Measurements from ENCODE around the gene SETD3. TPM values are rescaled to one million over a fixed set of nuclear protein-coding genes. Genes with fewer than 3 reads are reported as not detected.

The SETD3 gene
- total RNA-seq, 5 donors from 2014 or later (not counting 1 experiment from before 2014, with no cell fraction given): 47.7 to 64.6 (median 52.4) TPM

GRCh38 chr14:99412117-99413061, 68.3 kb downstream of the SETD3 start:
- no peaks in the 10 kb centered on the region for H3K4me1 ChIP-seq (ENCODE audit: control insufficient read depth in 1 of 2, extremely low read depth in 1 of 2, insufficient read depth in 2 of 2, low read length in 2 of 2)
- Mint-ChIP-seq H3K27me3 (no peaks in the 10 kb centered on the region), H3K9me3 (no peaks in the 10 kb centered on the region), H3K27ac (peak overlapping the region in 1 of 2 donors; percentile 6), H3K4me1 (peaks cover 5 to 13% (median 6%) of the 10 kb centered on the region in 3 donors), H3K4me3 (no peak overlapping the region), H3K36me3 (peaks cover 37% of the 10 kb centered on the region)
- ChIA-PET POLR2A (no interaction called here), CTCF (interaction anchor here in 1 of 2 donors (0.7 to 0.9 kb wide), 2 partner anchors 19 to 1434 kb away, joined by 3 to 4 read pairs; no protein-coding TSS in a partner anchor)
- H3K27me3 ChIP-seq (replicated peaks in 1 of 2; ENCODE audit: control insufficient read depth in 2 of 2, extremely low read depth in 1 of 2, insufficient read depth in 2 of 2, low read length in 1 of 2): peaks cover 0 to 2% of the 10 kb centered on the region in 2 experiments
- no peak overlapping the region for H3K4me3 ChIP-seq (ENCODE audit: control insufficient read depth in 1 of 2, extremely low read depth in 1 of 2, low read length in 1 of 2)
- ATAC-seq (replicated peaks in 1 of 4) (no peak), DNase-seq (no peak)
- 81% methylated on average over 3 of the region's 17 CpGs for WGBS (ENCODE audit: insufficient coverage)
- peaks cover 7 to 28% of the 10 kb centered on the region in 2 donors for H3K36me3 ChIP-seq (ENCODE audit: control insufficient read depth in 2 of 2, extremely low read depth in 1 of 2, insufficient read depth in 1 of 2, low read length in 1 of 2)
- no peak overlapping the region for H3K27ac ChIP-seq (ENCODE audit: low read length)
- no peaks in the 10 kb centered on the region for H3K9me3 ChIP-seq

- ATAC-seq (replicated peaks in 1 of 4): no peak
- H3K27me3 Mint-ChIP-seq: no peaks in the 10 kb centered on the region
- POLR2A ChIA-PET: no interaction called here
- peaks cover 50% of the 10 kb centered on the region for H3K36me3 Mint-ChIP-seq
- H3K4me1 Mint-ChIP-seq: peaks cover 0 to 8% (median 2%) of the 10 kb centered on the region in 3 donors
- no peak for DNase-seq
- Histone ChIP-seq H3K27ac (ENCODE audit: low read length) (no peak overlapping the region), H3K4me1 (ENCODE audit: control insufficient read depth in 1 of 2, extremely low read depth in 1 of 2, insufficient read depth in 2 of 2, low read length in 2 of 2) (no peaks in the 10 kb centered on the region), H3K36me3 (ENCODE audit: control insufficient read depth in 2 of 2, extremely low read depth in 1 of 2, insufficient read depth in 1 of 2, low read length in 1 of 2) (peaks cover 9 to 41% of the 10 kb centered on the region in 2 donors), H3K27me3 (replicated peaks in 1 of 2; ENCODE audit: control insufficient read depth in 2 of 2, extremely low read depth in 1 of 2, insufficient read depth in 2 of 2, low read length in 1 of 2) (no peaks in the 10 kb centered on the region), H3K9me3 (no peaks in the 10 kb centered on the region), H3K4me3 (ENCODE audit: control insufficient read depth in 1 of 2, extremely low read depth in 1 of 2, low read length in 1 of 2) (no peak overlapping the region)
- H3K27ac Mint-ChIP-seq: no peak overlapping the region
- H3K9me3 Mint-ChIP-seq: no peaks in the 10 kb centered on the region
- CTCF ChIA-PET: interaction anchor here in 1 of 2 donors (1.3 kb wide), 1 partner anchor 17 kb away, joined by 3 read pairs; no protein-coding TSS in a partner anchor
- WGBS (ENCODE audit: insufficient coverage): 91% methylated on average over 8 of the region's 10 CpGs
- no peak overlapping the region for H3K4me3 Mint-ChIP-seq
Observed at GRCh38 chr14:99410019-99410418, 70.6 kb downstream of the SETD3 start.

- Histone ChIP-seq H3K27me3 (replicated peaks in 1 of 2; ENCODE audit: control insufficient read depth in 2 of 2, extremely low read depth in 1 of 2, insufficient read depth in 2 of 2, low read length in 1 of 2) (no peaks in the 10 kb centered on the region), H3K9me3 (no peaks in the 10 kb centered on the region), H3K27ac (ENCODE audit: low read length) (no peak overlapping the region), H3K4me3 (ENCODE audit: control insufficient read depth in 1 of 2, extremely low read depth in 1 of 2, low read length in 1 of 2) (no peak overlapping the region), H3K36me3 (ENCODE audit: control insufficient read depth in 2 of 2, extremely low read depth in 1 of 2, insufficient read depth in 1 of 2, low read length in 1 of 2) (peaks cover 9 to 48% of the 10 kb centered on the region in 2 donors), H3K4me1 (ENCODE audit: control insufficient read depth in 1 of 2, extremely low read depth in 1 of 2, insufficient read depth in 2 of 2, low read length in 2 of 2) (no peaks in the 10 kb centered on the region)
- POLR2A ChIA-PET: no interaction called here
- Mint-ChIP-seq H3K27me3 (no peaks in the 10 kb centered on the region), H3K4me1 (peaks cover 0 to 8% (median 2%) of the 10 kb centered on the region in 3 donors), H3K36me3 (peaks cover 49% of the 10 kb centered on the region), H3K27ac (no peak overlapping the region), H3K9me3 (no peaks in the 10 kb centered on the region), H3K4me3 (no peak overlapping the region)
- DNase-seq (no peak), ATAC-seq (replicated peaks in 1 of 4) (no peak)
- CTCF ChIA-PET: no interaction called here
- 100% methylated on average over 2 of the region's 7 CpGs for WGBS (ENCODE audit: insufficient coverage)
Observed at GRCh38 chr14:99408971-99409289, 71.7 kb downstream of the SETD3 start.

- H3K36me3 Mint-ChIP-seq: peaks cover 48% of the 10 kb centered on the region
Observed at GRCh38 chr14:99408286-99408970, 72.2 kb downstream of the SETD3 start.

GRCh38 chr14:99407416-99407815, 73.2 kb downstream of the SETD3 start:
- H3K27ac ChIP-seq (ENCODE audit: low read length): no peak overlapping the region
- Mint-ChIP-seq H3K9me3 (no peaks in the 10 kb centered on the region), H3K4me1 (peaks cover 3 to 12% (median 8%) of the 10 kb centered on the region in 3 donors), H3K27ac (no peak overlapping the region), H3K36me3 (peaks cover 49% of the 10 kb centered on the region), H3K4me3 (no peak overlapping the region), H3K27me3 (no peaks in the 10 kb centered on the region)
- no peaks in the 10 kb centered on the region for H3K27me3 ChIP-seq (replicated peaks in 1 of 2; ENCODE audit: control insufficient read depth in 2 of 2, extremely low read depth in 1 of 2, insufficient read depth in 2 of 2, low read length in 1 of 2)
- no peak overlapping the region for H3K4me3 ChIP-seq (ENCODE audit: control insufficient read depth in 1 of 2, extremely low read depth in 1 of 2, low read length in 1 of 2)
- WGBS (ENCODE audit: insufficient coverage): 93% methylated on average over 11 of the region's 11 CpGs
- DNase-seq (no peak), ATAC-seq (replicated peaks in 1 of 4) (no peak)
- peaks cover 14 to 48% of the 10 kb centered on the region in 2 donors for H3K36me3 ChIP-seq (ENCODE audit: control insufficient read depth in 2 of 2, extremely low read depth in 1 of 2, insufficient read depth in 1 of 2, low read length in 1 of 2)
- ChIA-PET POLR2A (no interaction called here), CTCF (no interaction called here)
- no peaks in the 10 kb centered on the region for H3K9me3 ChIP-seq
- no peaks in the 10 kb centered on the region for H3K4me1 ChIP-seq (ENCODE audit: control insufficient read depth in 1 of 2, extremely low read depth in 1 of 2, insufficient read depth in 2 of 2, low read length in 2 of 2)

More at GRCh38 chr14:99408286-99408970, 72.2 kb downstream of the SETD3 start:
- Histone ChIP-seq H3K9me3 (no peaks in the 10 kb centered on the region), H3K27ac (ENCODE audit: low read length) (no peak overlapping the region), H3K27me3 (replicated peaks in 1 of 2; ENCODE audit: control insufficient read depth in 2 of 2, extremely low read depth in 1 of 2, insufficient read depth in 2 of 2, low read length in 1 of 2) (no peaks in the 10 kb centered on the region), H3K36me3 (ENCODE audit: control insufficient read depth in 2 of 2, extremely low read depth in 1 of 2, insufficient read depth in 1 of 2, low read length in 1 of 2) (peaks cover 9 to 44% of the 10 kb centered on the region in 2 donors), H3K4me3 (ENCODE audit: control insufficient read depth in 1 of 2, extremely low read depth in 1 of 2, low read length in 1 of 2) (no peak overlapping the region), H3K4me1 (ENCODE audit: control insufficient read depth in 1 of 2, extremely low read depth in 1 of 2, insufficient read depth in 2 of 2, low read length in 2 of 2) (no peaks in the 10 kb centered on the region)
- Mint-ChIP-seq H3K9me3 (no peaks in the 10 kb centered on the region), H3K27me3 (no peaks in the 10 kb centered on the region), H3K4me3 (no peak overlapping the region), H3K4me1 (peaks cover 2 to 7% (median 2%) of the 10 kb centered on the region in 3 donors), H3K27ac (no peak overlapping the region)
- ATAC-seq (replicated peaks in 1 of 4) (no peak), DNase-seq (no peak)
- 95% methylated on average over 5 of the region's 8 CpGs for WGBS (ENCODE audit: insufficient coverage)
- ChIA-PET CTCF (no interaction called here), POLR2A (no interaction called here)

GRCh38 chr14:99402950-99403349, 77.7 kb downstream of the SETD3 start:
- Histone ChIP-seq H3K4me3 (ENCODE audit: control insufficient read depth in 1 of 2, extremely low read depth in 1 of 2, low read length in 1 of 2) (no peak overlapping the region), H3K4me1 (ENCODE audit: control insufficient read depth in 1 of 2, extremely low read depth in 1 of 2, insufficient read depth in 2 of 2, low read length in 2 of 2) (no peaks in the 10 kb centered on the region), H3K27me3 (replicated peaks in 1 of 2; ENCODE audit: control insufficient read depth in 2 of 2, extremely low read depth in 1 of 2, insufficient read depth in 2 of 2, low read length in 1 of 2) (no peaks in the 10 kb centered on the region), H3K36me3 (ENCODE audit: control insufficient read depth in 2 of 2, extremely low read depth in 1 of 2, insufficient read depth in 1 of 2, low read length in 1 of 2) (peaks cover 19 to 56% of the 10 kb centered on the region in 2 donors), H3K9me3 (no peaks in the 10 kb centered on the region), H3K27ac (ENCODE audit: low read length) (no peak overlapping the region)
- no peaks in the 10 kb centered on the region for H3K9me3 Mint-ChIP-seq
- H3K4me3 Mint-ChIP-seq: no peak overlapping the region
- H3K27ac Mint-ChIP-seq: no peak overlapping the region
- ATAC-seq (replicated peaks in 1 of 4): no peak
- ChIA-PET POLR2A (interaction anchor here (0.6 to 1.0 kb wide), 2 partner anchors 124 to 745 kb away, joined by 3 to 4 read pairs; no protein-coding TSS in a partner anchor), CTCF (interaction anchor here in 1 of 2 donors (0.7 kb wide), 1 partner anchor 11 kb away, joined by 3 read pairs; no protein-coding TSS in a partner anchor)
- H3K4me1 Mint-ChIP-seq: peaks cover 6 to 17% (median 16%) of the 10 kb centered on the region in 3 donors
- WGBS (ENCODE audit: insufficient coverage): 93% methylated on average over 6 of the region's 10 CpGs
- peaks cover 64% of the 10 kb centered on the region for H3K36me3 Mint-ChIP-seq
- no peaks in the 10 kb centered on the region for H3K27me3 Mint-ChIP-seq
- DNase-seq: no peak
